Superior temporal gyrus (tissue), 1 donor: ENCODE measurements around the gene EPHA3.

Source experiments
- DNase-seq: peaks from one replicate; pipeline ENCODE4 v3.0.0-alpha.2; 2016; ENCODE audit errors: extremely low spot score

The EPHA3 gene

DNA sequence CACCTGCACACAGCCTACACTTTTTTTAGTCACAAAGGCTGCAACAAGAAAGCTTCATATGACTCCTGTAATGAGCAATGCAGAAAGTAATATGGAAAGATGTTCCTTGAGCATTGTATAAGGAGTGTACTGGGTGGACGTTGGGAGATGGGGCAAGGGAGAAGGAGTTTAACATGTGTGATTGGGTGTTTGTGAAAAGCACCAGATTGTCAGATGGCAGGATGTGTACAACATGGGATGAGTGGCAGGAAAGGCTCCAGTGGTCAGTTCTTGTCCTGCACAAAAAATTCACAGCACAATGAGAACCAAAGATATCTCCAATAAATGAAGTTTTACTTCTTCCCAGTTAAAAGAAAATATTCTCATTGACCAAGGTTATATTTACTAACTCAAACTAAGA, 255.1 kb downstream of the EPHA3 start:
- no peak for DNase-seq

DNA sequence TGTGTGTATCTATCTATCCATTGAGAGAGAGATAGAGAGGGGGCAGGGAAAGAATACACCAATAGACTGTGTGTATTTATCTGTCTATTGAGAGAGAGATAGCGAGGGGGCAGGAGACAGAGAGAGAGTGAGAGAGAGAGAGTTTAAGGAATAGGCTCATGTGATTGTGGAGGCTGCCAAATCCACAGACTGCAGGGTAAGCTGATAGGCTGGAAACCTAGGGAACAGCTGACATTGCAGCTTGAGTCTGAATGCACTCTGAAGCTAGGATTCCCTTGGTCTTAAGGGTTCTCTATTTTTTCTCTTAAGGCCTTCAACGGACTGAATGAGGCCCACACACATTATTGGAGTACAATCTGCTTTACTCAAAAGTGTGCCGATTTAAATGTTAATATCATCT, 255.8 kb downstream of the EPHA3 start:
- DNase-seq: no peak

GRCh38 chr3:89364314-89364713, 256.9 kb downstream of the EPHA3 start:
- DNase-seq: no peak

DNA sequence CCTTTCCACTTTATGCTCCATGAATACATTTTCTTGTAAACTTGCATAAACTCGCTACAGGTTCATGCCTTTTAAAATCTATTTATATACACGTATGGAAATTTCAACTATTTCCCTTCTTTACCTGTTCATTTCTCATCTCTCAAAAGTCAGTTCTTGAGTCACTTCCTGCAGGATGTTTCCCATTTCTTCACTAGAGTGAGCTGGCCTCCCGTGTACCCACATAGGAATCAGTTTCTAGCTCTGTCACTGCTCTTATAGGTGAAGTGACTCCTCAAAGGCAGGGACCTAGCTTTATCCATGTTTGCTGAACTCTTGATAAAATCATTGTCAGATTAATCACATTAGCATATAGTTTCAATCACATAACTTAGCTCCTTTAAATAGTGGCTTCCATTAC, 259.7 kb downstream of the EPHA3 start:
- DNase-seq: no peak

GRCh38 chr3:89368846-89369245, 261.4 kb downstream of the EPHA3 start:
- DNase-seq: no peak

GRCh38 chr3:89372456-89372855, 265.0 kb downstream of the EPHA3 start:
- peak; percentile 61 for DNase-seq

DNA sequence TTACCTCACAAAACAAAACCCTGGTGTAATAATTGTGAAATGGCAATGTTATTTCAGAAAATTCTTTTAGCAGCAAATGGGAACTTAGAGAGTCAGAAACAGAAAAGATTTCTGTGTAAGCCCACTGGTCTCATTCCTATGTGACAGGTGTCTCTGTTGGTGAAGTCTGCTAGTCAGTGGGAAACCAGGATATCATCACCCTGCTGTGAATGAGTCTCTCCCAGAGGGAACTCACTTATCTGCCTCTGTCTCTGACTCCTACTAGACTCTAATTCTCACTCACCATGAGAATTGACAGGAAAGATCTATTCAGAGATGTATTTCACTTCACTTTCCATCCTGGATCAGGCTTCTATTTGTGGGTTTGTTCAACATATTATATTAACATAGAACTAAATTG, 266.0 kb downstream of the EPHA3 start:
- no peak for DNase-seq

DNA sequence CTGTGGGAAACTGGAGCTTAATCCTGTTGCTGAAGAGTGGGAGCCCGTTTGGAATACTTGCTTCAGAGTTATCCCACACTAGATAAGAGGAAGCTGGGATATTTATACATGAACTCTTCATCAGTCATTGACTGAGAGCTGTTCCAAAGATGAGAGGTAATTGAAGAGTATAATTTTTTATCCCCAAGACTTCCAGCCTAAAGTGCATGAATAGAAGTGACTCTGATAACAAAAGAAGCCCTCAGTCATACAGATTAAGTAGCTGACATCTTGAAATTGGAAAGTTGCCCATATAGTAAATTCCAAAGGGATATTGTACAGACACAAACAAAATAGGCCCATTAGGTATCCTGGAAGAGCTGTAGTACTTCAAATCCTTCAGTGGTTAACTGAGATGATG, 268.0 kb downstream of the EPHA3 start:
- no peak for DNase-seq

DNA sequence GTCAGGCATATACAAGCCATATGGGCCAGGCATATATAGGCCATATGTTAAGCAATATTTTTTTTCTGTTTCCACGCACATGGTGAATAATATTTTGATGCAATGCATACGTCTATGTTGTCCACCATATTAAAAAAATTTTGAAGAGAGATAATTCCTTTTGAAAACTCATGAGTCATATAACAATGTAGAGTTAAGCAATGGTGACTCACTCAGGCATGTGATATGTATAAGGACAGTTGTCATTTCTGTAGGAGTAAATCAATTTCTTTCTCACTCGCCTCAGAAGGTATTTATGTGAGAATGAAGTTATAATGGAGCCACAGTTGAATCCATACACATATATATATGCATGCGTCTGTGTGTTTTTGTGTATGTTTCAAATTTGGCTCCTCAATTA, 272.6 kb downstream of the EPHA3 start:
- DNase-seq: no peak

GRCh38 chr3:89392991-89393390, 285.6 kb downstream of the EPHA3 start:
- DNase-seq: no peak

- no peak for DNase-seq
These were observed 288.0 kb downstream of the EPHA3 start for GRCh38 chr3:89395456-89395855.

GRCh38 chr3:89395996-89396395, 288.6 kb downstream of the EPHA3 start:
- DNase-seq: no peak

GRCh38 chr3:89402051-89402450, 294.6 kb downstream of the EPHA3 start:
- no peak for DNase-seq

- DNase-seq: no peak
These were observed 297.8 kb downstream of the EPHA3 start for GRCh38 chr3:89405176-89405575.

DNA sequence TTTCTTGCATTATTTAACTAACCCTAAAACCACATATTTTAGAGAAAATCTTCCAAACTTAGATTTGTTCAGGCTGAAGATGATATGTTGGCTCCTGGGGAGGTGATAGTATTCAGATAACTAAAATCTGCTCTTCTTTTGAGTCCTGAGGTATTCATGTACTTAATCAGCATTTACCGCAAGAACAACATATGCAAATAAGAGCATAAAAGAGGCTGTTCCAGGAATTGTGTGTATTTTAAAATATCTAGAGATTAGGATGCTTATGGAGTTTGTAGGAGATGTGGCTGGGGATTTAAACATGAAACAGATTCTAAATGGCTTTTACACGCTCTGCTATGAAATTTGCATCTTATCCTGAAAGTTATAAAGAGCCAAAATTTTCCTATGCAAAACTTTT, 298.2 kb downstream of the EPHA3 start:
- no peak for DNase-seq

- DNase-seq: no peak
These were observed 303.8 kb downstream of the EPHA3 start for GRCh38 chr3:89411201-89411600.

DNA sequence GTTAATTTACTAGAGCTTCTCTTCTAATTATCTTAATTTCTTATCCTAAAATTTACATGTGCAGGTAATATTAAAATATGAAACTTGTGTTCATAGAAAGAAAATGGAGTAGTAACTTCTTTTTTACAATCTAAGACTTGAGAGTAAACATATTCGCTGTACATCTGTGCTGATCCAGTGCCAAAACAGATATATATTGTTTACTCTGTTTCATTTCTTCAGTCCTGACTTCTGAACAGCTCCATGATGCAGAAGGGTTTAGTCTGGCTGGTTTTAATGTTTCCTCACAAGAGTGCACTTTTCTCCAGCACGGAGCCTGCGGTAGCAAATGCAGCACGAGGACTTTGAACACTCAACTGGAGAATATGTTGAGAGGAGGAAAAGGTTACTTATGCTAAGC, 306.8 kb downstream of the EPHA3 start:
- DNase-seq: no peak

DNA sequence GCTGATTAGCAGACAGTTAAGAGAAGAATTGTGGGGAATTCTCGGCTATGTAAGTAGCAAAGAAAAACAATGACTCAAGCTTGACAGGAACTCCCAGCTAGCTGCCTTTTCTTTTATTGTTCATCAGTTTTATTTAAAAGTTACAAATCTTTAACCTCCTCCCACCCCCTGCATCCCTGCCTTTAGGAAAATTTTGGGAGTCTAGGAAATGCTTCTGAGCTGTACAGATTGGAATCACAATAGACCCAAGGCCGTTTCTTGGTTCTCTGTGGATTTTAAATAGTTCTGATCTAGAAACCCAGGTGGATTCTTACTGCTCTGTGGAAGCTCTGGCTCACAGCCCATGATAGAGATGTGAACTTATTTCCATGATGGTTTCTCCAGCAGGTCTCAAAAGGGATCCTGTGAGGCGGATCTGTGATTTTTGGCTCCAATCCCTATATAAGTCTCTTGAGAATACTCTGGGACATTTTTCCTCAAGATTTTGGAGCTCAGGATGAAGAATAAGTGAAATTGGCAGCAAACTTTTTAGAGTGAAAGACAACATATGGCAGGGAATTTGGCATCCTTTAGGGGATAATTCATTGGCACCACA, 312.3 kb downstream of the EPHA3 start:
- peak; percentile 43 for DNase-seq

- no peak for DNase-seq
These were observed 318.6 kb downstream of the EPHA3 start for GRCh38 chr3:89426060-89426459.

DNA sequence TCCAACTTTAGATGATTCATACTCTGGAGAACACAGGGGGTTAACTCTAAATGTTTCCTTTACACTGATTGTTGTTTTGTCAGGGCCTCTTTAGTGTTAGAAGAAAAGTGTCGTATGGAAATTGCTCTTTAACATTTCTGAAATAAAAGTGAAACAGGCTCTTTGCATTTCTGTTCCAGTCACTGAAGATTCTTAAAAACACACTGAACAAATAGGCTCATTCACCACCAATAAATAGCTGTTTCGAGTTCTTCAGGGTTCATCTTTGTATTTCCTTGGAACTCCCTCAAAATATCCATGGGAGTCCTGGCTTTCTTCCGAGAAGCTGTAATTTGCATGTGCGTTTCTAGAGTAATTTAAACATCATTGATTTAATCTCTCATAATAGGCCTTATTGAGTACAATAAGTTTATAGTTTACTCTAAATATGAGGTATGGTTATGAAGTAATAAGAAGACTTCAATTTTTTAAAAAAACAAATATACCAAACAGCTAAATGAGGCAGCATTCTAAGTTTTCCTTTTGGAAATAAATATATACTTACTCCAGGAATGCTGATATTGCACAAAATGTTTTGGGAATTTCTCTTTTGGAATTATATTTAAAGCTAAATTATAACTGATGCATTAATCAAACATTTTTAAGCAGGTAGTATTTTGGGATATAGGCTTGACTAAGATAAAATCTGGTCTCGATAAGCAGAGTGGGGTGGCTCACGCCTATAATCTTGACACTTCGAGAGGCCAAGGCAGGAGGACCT, 327.4 kb downstream of the EPHA3 start:
- no peak for DNase-seq

- no peak for DNase-seq
These were observed 329.4 kb downstream of the EPHA3 start for GRCh38 chr3:89436846-89437245.

DNA sequence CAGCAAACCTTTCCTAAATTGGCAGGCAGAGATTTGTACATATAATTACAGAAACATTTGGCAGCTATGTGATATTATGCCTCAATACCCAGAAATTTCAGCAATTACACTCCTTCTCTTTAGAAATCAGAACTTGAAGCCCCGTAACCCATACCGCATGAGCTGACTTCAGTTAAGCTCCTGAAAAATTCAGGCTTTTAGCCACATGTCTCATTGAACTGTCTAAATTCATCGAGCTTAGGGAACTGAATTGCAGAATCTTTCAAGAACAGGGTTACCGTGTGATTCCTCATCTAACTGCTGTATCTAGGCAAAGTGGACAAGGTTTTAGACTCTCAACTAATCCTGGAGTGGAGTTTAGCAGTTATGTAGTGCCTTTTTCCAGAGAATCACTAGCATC, 333.0 kb downstream of the EPHA3 start:
- DNase-seq: no peak

- DNase-seq: no peak
These were observed 333.7 kb downstream of the EPHA3 start for GRCh38 chr3:89441141-89441540.

DNA sequence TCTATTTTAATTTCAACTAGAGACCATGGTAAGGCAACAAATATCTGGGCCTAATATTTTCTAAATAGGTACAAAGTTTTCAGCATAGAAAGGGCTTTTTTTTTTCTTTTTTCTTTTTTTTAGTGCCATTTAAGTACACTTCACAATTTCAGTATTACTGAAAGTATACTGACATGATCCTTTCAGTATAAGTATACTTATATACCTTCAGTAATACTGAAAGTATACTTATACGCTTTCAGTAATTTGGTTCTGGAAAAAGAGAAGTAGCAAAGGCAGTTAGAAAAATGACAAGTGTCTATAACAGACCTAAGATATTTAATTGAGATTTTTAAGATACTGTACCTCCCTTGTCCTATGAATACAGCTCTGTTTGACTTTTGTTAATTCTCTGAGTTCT, 339.2 kb downstream of the EPHA3 start:
- DNase-seq: no peak
